ENCODE results near the gene ITGB5.

Gene ITGB5

GRCh38 chr3:124851136-124851535 lies 36.0 kb downstream of the ITGB5 start:
- no peak for DNase-seq (ENCODE audit: low read depth)
- TF ChIP-seq, protein P1, sequence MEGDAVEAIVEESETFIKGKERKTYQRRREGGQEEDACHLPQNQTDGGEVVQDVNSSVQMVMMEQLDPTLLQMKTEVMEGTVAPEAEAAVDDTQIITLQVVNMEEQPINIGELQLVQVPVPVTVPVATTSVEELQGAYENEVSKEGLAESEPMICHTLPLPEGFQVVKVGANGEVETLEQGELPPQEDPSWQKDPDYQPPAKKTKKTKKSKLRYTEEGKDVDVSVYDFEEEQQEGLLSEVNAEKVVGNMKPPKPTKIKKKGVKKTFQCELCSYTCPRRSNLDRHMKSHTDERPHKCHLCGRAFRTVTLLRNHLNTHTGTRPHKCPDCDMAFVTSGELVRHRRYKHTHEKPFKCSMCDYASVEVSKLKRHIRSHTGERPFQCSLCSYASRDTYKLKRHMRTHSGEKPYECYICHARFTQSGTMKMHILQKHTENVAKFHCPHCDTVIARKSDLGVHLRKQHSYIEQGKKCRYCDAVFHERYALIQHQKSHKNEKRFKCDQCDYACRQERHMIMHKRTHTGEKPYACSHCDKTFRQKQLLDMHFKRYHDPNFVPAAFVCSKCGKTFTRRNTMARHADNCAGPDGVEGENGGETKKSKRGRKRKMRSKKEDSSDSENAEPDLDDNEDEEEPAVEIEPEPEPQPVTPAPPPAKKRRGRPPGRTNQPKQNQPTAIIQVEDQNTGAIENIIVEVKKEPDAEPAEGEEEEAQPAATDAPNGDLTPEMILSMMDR (IDR thresholded peaks at IDR 0.05; ENCODE audit: low read depth, low read length, missing control alignments): no peak
- H3K4me3 ChIP-seq (ENCODE audit: low read depth, low read length): no peak overlapping the region

DNA sequence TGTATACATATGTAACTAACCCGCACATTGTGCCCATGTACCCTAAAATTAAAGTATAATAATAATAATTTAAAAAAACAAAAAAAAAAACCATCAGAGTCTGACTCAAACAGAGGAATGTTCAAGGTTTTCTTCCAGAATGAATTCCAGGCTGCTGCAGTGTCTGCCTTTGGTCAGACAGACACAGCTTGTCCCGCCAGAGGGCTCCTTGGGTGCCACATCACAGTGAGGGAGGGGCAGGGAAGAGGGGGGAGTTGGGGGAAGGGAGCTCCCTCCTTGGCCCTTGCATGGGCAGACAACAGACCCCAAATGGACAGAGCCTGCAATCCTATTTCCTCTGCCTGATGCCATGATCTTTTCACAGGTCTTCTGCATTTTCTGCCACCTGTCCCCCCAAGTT lies 36.5 kb downstream of the ITGB5 start:
- no peak for DNase-seq (ENCODE audit: low read depth)
- TF ChIP-seq, protein P1 (IDR thresholded peaks at IDR 0.05; ENCODE audit: low read depth, low read length, missing control alignments): no peak
- no peak overlapping the region for H3K4me3 ChIP-seq (ENCODE audit: low read depth, low read length)

DNA sequence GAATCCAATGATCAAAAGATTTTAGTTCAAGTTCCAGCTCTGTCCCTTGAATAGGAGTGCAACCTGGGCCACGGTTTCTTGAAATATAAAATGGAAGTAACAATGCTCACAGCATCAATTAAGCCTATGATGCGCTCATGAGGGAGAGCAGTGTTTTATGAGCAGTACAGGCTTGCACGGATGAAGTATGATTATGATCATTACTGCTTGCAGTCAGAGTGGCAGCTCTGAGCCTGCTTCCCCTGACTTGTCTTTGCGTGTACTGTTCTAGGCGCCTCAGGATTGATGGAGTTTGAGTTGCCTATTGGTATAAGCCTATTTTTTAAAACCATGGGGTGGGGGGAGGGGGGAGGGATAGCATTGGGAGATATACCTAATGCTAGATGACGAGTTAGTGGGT lies 37.0 kb downstream of the ITGB5 start:
- TF ChIP-seq, protein P1 (IDR thresholded peaks at IDR 0.05; ENCODE audit: low read depth, low read length, missing control alignments): no peak
- no peak for DNase-seq (ENCODE audit: low read depth)
- H3K4me3 ChIP-seq (ENCODE audit: low read depth, low read length): no peak overlapping the region

- TF ChIP-seq, protein P1 (IDR thresholded peaks at IDR 0.05; ENCODE audit: low read depth, low read length, missing control alignments): no peak
- DNase-seq (ENCODE audit: low read depth): no peak
Measured at GRCh38 chr3:124848300-124848699, 38.9 kb downstream of the ITGB5 start.

GRCh38 chr3:124847863-124848262 lies 39.3 kb downstream of the ITGB5 start:
- TF ChIP-seq, protein P1 (IDR thresholded peaks at IDR 0.05; ENCODE audit: low read depth, low read length, missing control alignments): no peak
- no peak for DNase-seq (ENCODE audit: low read depth)
- H3K4me3 ChIP-seq (ENCODE audit: low read depth, low read length): no peak overlapping the region

More at GRCh38 chr3:124848300-124848699, 38.9 kb downstream of the ITGB5 start:
- H3K4me3 ChIP-seq (ENCODE audit: low read depth, low read length): no peak overlapping the region

- DNase-seq (ENCODE audit: low read depth): no peak
- no peak overlapping the region for H3K4me3 ChIP-seq (ENCODE audit: low read depth, low read length)
- TF ChIP-seq, protein P1 (IDR thresholded peaks at IDR 0.05; ENCODE audit: low read depth, low read length, missing control alignments): no peak
Measured at GRCh38 chr3:124847051-124847450, 40.1 kb downstream of the ITGB5 start.

- no peak for DNase-seq (ENCODE audit: low read depth)
- no peak overlapping the region for H3K4me3 ChIP-seq (ENCODE audit: low read depth, low read length)
- TF ChIP-seq, protein P1 (IDR thresholded peaks at IDR 0.05; ENCODE audit: low read depth, low read length, missing control alignments): no peak
Measured at GRCh38 chr3:124846189-124846588, 41.0 kb downstream of the ITGB5 start.
